H9 (cell line): ENCODE measurements around the gene BANP. TPM values are rescaled to one million over a fixed set of nuclear protein-coding genes. Genes with fewer than 3 reads are reported as not detected.

Source experiments
- DNase-seq: peaks from one replicate; pipeline ENCODE4 v3.0.0-alpha.2; 2017
- H2AFZ ChIP-seq: one replicate; pipeline ENCODE4 v1.6.1; 2013; ENCODE audit warnings: mild to moderate bottlenecking, low read length, control low read depth, moderate library complexity
- H2AK5ac ChIP-seq: 2 replicates; pipeline ENCODE4 v1.6.1; 2013; ENCODE audit warnings: low read length, control low read depth, mixed read lengths; ENCODE audit not compliant: insufficient read length
- H2BK120ac ChIP-seq: one replicate; pipeline ENCODE4 v1.6.1; 2013; ENCODE audit warnings: low read depth, mild to moderate bottlenecking, low read length, control low read depth, inconsistent platforms; ENCODE audit not compliant: poor library complexity, severe bottlenecking
- H2BK12ac ChIP-seq: 2 replicates; pipeline ENCODE4 v1.6.1; 2013; ENCODE audit warnings: low read length, control low read depth, mixed read lengths, low read depth; ENCODE audit not compliant: insufficient read length
- H2BK15ac ChIP-seq: 2 replicates; pipeline ENCODE4 v1.6.1; 2013; ENCODE audit warnings: low read depth, low read length, control low read depth
- H2BK20ac ChIP-seq: one replicate; pipeline ENCODE4 v1.6.1; 2013; ENCODE audit warnings: low read depth, mild to moderate bottlenecking, low read length, control low read depth, inconsistent platforms; ENCODE audit not compliant: poor library complexity, severe bottlenecking
- H2BK5ac ChIP-seq: 2 replicates; pipeline ENCODE4 v1.6.1; 2013; ENCODE audit warnings: low read length, control low read depth, mixed read lengths; ENCODE audit not compliant: insufficient read length
- H3K14ac ChIP-seq: 2 replicates; pipeline ENCODE4 v1.6.1; 2013; ENCODE audit warnings: low read length, control low read depth; ENCODE audit not compliant: insufficient read depth
- H3K18ac ChIP-seq: 2 replicates; pipeline ENCODE4 v1.6.1; 2013; ENCODE audit warnings: low read depth, mild to moderate bottlenecking, mixed read lengths, low read length, control low read depth; ENCODE audit not compliant: insufficient read length
- H3K23ac ChIP-seq: 2 replicates; pipeline ENCODE4 v1.6.1; 2013; ENCODE audit warnings: low read length, control low read depth, mixed read lengths, low read depth; ENCODE audit not compliant: insufficient read length
- H3K23me2 ChIP-seq: 2 replicates; pipeline ENCODE4 v1.6.1; 2013; ENCODE audit warnings: low read depth, mild to moderate bottlenecking, mixed read lengths, low read length, control low read depth; ENCODE audit not compliant: insufficient read length, poor library complexity, severe bottlenecking
- H3K27ac ChIP-seq: 2 replicates; pipeline ENCODE4 v1.5.1; 2013; ENCODE audit warnings: low read length, control low read depth, mixed read lengths, low read depth; ENCODE audit not compliant: insufficient read length
- H3K27me3 ChIP-seq: 2 replicates; pipeline ENCODE4 v1.6.1; 2013; ENCODE audit warnings: low read length, control low read depth, inconsistent platforms; ENCODE audit not compliant: insufficient read depth
- H3K4ac ChIP-seq: 2 replicates; pipeline ENCODE4 v1.6.1; 2013; ENCODE audit warnings: low read depth, mild to moderate bottlenecking, control low read depth, inconsistent platforms, low read length, moderate library complexity
- H3K4me1 ChIP-seq: 2 replicates; pipeline ENCODE4 v1.6.1; 2013; ENCODE audit warnings: low read length, control low read depth, inconsistent platforms; ENCODE audit not compliant: insufficient read depth
- H3K4me2 ChIP-seq: 2 replicates; pipeline ENCODE4 v1.6.1; 2013; ENCODE audit warnings: low read length, control low read depth, mixed read lengths; ENCODE audit not compliant: insufficient read length, insufficient read depth
- H3K56ac ChIP-seq: 2 replicates; pipeline ENCODE4 v1.6.1; 2013; ENCODE audit warnings: low read depth, mild to moderate bottlenecking, mixed read lengths, low read length, control low read depth; ENCODE audit not compliant: insufficient read length
- H3K79me1 ChIP-seq: 2 replicates; pipeline ENCODE4 v1.6.1; 2013; ENCODE audit warnings: low read depth, mild to moderate bottlenecking, moderate library complexity, low read length, control low read depth, inconsistent platforms; ENCODE audit not compliant: insufficient read depth, poor library complexity, severe bottlenecking
- H3K79me2 ChIP-seq: 2 replicates; pipeline ENCODE4 v1.6.1; 2013; ENCODE audit warnings: low read length, control low read depth, inconsistent platforms; ENCODE audit not compliant: insufficient read depth
- H3K9ac ChIP-seq: 2 replicates; pipeline ENCODE4 v1.6.1; 2013; ENCODE audit warnings: low read length, control low read depth, mixed read lengths; ENCODE audit not compliant: insufficient read length; ENCODE audit errors: extremely low read depth
- H3K9me3 ChIP-seq: one replicate; pipeline ENCODE4 v1.6.1; 2013; ENCODE audit warnings: low read depth, low read length, inconsistent platforms; ENCODE audit not compliant: control insufficient read depth
- H3T11ph ChIP-seq: one replicate; pipeline ENCODE4 v1.6.1; 2013; ENCODE audit warnings: mild to moderate bottlenecking, low read length, control low read depth, inconsistent platforms
- H4K20me1 ChIP-seq: one replicate; pipeline ENCODE4 v1.6.1; 2013; ENCODE audit not compliant: control insufficient read depth, insufficient read length, insufficient read depth
- H4K5ac ChIP-seq: 2 replicates; pipeline ENCODE4 v1.6.1; 2013; ENCODE audit warnings: low read depth, mild to moderate bottlenecking, mixed read lengths, low read length, control low read depth; ENCODE audit not compliant: insufficient read length
- H4K8ac ChIP-seq: replicated peaks from 2 replicates; pipeline ENCODE4 v1.6.1; 2013; ENCODE audit warnings: low read length, control low read depth, mixed read lengths, low read depth; ENCODE audit not compliant: insufficient read length
- H4K91ac ChIP-seq: 2 replicates; pipeline ENCODE4 v1.6.1; 2013; ENCODE audit warnings: low read depth, mild to moderate bottlenecking, moderate library complexity, mixed read lengths, low read length, control low read depth; ENCODE audit not compliant: insufficient read length
- H3K27ac Mint-ChIP-seq, 3 experiments: 2 replicates in 2 of 3; 3 replicates in 1 of 3; pipeline ENCODE4 v1.8.0; 2020 to 2021; ENCODE audit warnings: mixed read lengths in 3 of 3, mild to moderate bottlenecking in 1 of 3, moderate library complexity in 1 of 3
- H3K27me3 Mint-ChIP-seq: 2 replicates; pipeline ENCODE4 v1.8.0; 2021; ENCODE audit warnings: low read depth, mild to moderate bottlenecking, moderate library complexity, mixed read lengths
- H3K36me3 Mint-ChIP-seq, 3 experiments: 2 replicates in 2 of 3; 3 replicates in 1 of 3; pipeline ENCODE4 v1.8.0; 2020 to 2021; ENCODE audit warnings: low read depth in 3 of 3, mixed read lengths in 3 of 3; ENCODE audit not compliant: insufficient read depth in 1 of 3
- H3K4me1 Mint-ChIP-seq, 2 experiments: 2 replicates each; pipeline ENCODE4 v1.8.0; 2020; ENCODE audit warnings: mixed read lengths in 2 of 2
- H3K4me3 Mint-ChIP-seq, 2 experiments: 2 replicates in 1 of 2; 3 replicates in 1 of 2; pipeline ENCODE4 v1.8.0; 2020 to 2021; ENCODE audit warnings: mild to moderate bottlenecking in 2 of 2, mixed read lengths in 2 of 2, moderate library complexity in 1 of 2
- H3K9me3 Mint-ChIP-seq, 2 experiments: 2 replicates in 1 of 2; 3 replicates in 1 of 2; pipeline ENCODE4 v1.8.0; 2020; ENCODE audit warnings: mild to moderate bottlenecking in 2 of 2, mixed read lengths in 2 of 2, moderate library complexity in 1 of 2
- CTCF ChIP-seq: fragments of 200-600 bp; sonication (generic); conservative IDR thresholded peaks from 3 replicates; pipeline ENCODE4 v1.8.0; 2021; ENCODE audit warnings: antibody characterized with exemption, mild to moderate bottlenecking
- WGBS: extraction: QIAGEN DNeasy Blood & Tissue Kit; methylation state at CpG from one replicate; pipeline ENCODE4 v1.1.7; 2013; ENCODE audit warnings: missing lambda C conversion rate, low lambda C conversion rate, mixed read lengths; ENCODE audit not compliant: insufficient read length; ENCODE audit errors: extremely low coverage; 5-methylcytosine and 5-hydroxymethylcytosine counted together
- total RNA-seq: library from RNA; stranded (reverse); gene quantifications from 2 replicates; pipeline ENCODE4 v1.2.1, GENCODE V29; 2021

Gene BANP
- total RNA-seq, 1 experiment from 2014 or later: 24.9 TPM

DNA sequence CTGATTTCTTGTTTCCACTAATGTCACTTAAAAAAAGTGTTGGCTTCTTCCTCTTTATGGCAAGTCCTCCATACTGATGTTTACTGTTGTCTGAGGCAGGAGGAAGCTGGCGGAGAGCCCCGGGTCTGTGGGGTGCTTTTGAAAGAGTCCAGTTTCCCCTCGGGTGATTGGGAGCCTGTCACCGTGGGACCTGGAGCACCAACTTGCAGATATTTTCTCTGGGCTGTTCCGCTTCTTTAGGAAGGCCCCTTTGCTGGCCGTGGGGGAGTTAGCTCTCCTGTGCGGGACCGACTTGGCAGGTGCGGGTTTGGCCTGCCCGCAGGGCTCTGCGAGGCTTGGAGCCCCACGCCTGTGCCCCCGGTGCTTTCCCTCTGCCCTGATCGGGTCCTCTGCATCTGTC is 3.1 kb downstream of the BANP start:
- Histone ChIP-seq H3K23me2 (peaks cover 7% of the 10 kb centered on the region), H2AK5ac (no peak overlapping the region), H4K91ac (no peak overlapping the region), H3K14ac (no peak overlapping the region), H2BK5ac (no peak overlapping the region), H3K79me2 (peaks cover 20% of the 10 kb centered on the region; the same call in 1 of the 2 replicates), H3K4me1 (no peaks in the 10 kb centered on the region), H3K27me3 (no peaks in the 10 kb centered on the region), H2BK120ac (no peak overlapping the region), H3K9me3 (no peaks in the 10 kb centered on the region), H3K9ac (no peak overlapping the region), H2BK12ac (no peak overlapping the region), H3K23ac (no peak overlapping the region), H3K27ac (no peak overlapping the region), H2AFZ (no peak overlapping the region), H3K4ac (no peak overlapping the region), H4K8ac (no peak overlapping the region), H3K79me1 (peaks cover 13% of the 10 kb centered on the region), H3T11ph (no peak overlapping the region), H2BK20ac (no peak overlapping the region), H3K56ac (no peak overlapping the region), H3K4me2 (no peak overlapping the region), H4K5ac (no peak overlapping the region), H4K20me1 (no peaks in the 10 kb centered on the region), H3K18ac (no peak overlapping the region), H2BK15ac (no peak overlapping the region)
- no peak for DNase-seq
- Mint-ChIP-seq H3K27ac (no peak overlapping the region; a peak in 1 of 7 replicates), H3K4me3 (no peak overlapping the region), H3K4me1 (peaks cover 41 to 47% of the 10 kb centered on the region in 2 experiments), H3K27me3 (no peaks in the 10 kb centered on the region; the same call in 1 of the 2 replicates), H3K36me3 (peaks cover 14 to 38% (median 30%) of the 10 kb centered on the region in 3 experiments), H3K9me3 (no peaks in the 10 kb centered on the region)
- TF ChIP-seq CTCF: no peak
- no CpG with 5 or more reads among the region's 14 CpGs for WGBS
